Glomerular visceral epithelial cell (primary cell): ENCODE measurements around the gene ZNF438.
"Not testable (repeated sequence)": the region's sequence is repeated elsewhere in the genome, so short reads cannot be mapped to it uniquely, and the experiment has no call there.

Source experiments
- DNase-seq: peaks from one replicate; pipeline ENCODE4 v3.0.0-alpha.2; 2016; ENCODE audit errors: extremely low spot score

The ZNF438 gene

GRCh38 chr10:30943451-30943850, 88.2 kb downstream of the ZNF438 start:
- DNase-seq, result no peak

- DNase-seq, result no peak
These were observed 91.4 kb downstream of the ZNF438 start for GRCh38 chr10:30940256-30940655.

GRCh38 chr10:30939643-30940251, 91.9 kb downstream of the ZNF438 start:
- DNase-seq, result no peak

GRCh38 chr10:30935078-30935477, 96.6 kb downstream of the ZNF438 start:
- no peak for DNase-seq

- no peak for DNase-seq
These were observed 100.6 kb downstream of the ZNF438 start for GRCh38 chr10:30931094-30931493.

GRCh38 chr10:30929901-30930520, 101.7 kb downstream of the ZNF438 start:
- no peak for DNase-seq

- DNase-seq, result not testable (repeated sequence)
These were observed 102.3 kb downstream of the ZNF438 start for GRCh38 chr10:30929311-30929729.

GRCh38 chr10:30928742-30929141, 102.9 kb downstream of the ZNF438 start:
- no peak for DNase-seq

- DNase-seq, result no peak
These were observed 113.0 kb downstream of the ZNF438 start for GRCh38 chr10:30918651-30919050.

- DNase-seq, result no peak
These were observed 113.9 kb downstream of the ZNF438 start for GRCh38 chr10:30917789-30918188.

- no peak for DNase-seq
These were observed 114.6 kb downstream of the ZNF438 start for GRCh38 chr10:30917067-30917466.

- DNase-seq, result no peak
These were observed 116.5 kb downstream of the ZNF438 start for GRCh38 chr10:30915146-30915545.

- DNase-seq, result no peak
These were observed 120.3 kb downstream of the ZNF438 start for GRCh38 chr10:30911303-30911863.

GRCh38 chr10:30903397-30904138, 128.1 kb downstream of the ZNF438 start:
- no peak for DNase-seq

- no peak for DNase-seq
These were observed 128.9 kb downstream of the ZNF438 start for GRCh38 chr10:30902621-30903396.

- not testable (repeated sequence) for DNase-seq
These were observed 130.2 kb downstream of the ZNF438 start for GRCh38 chr10:30901487-30901886.

GRCh38 chr10:30898964-30899363, 132.7 kb downstream of the ZNF438 start:
- no peak for DNase-seq

- DNase-seq, result no peak
These were observed 134.1 kb downstream of the ZNF438 start for GRCh38 chr10:30897547-30897946.

- DNase-seq, result no peak
These were observed 134.6 kb downstream of the ZNF438 start for GRCh38 chr10:30897048-30897447.

GRCh38 chr10:30894221-30894620, 137.4 kb downstream of the ZNF438 start:
- no peak for DNase-seq

GRCh38 chr10:30893208-30893607, 138.5 kb downstream of the ZNF438 start:
- no peak for DNase-seq

- no peak for DNase-seq
These were observed 143.8 kb downstream of the ZNF438 start for GRCh38 chr10:30887839-30888238.
